DMS153 treated with DMSO at 0.1 percent for 48 hours (cell line): Measurements from ENCODE around the gene SLC15A1.

Source experiments
- DNase-seq: peaks from one replicate; lab custom pipeline; 2025; ENCODE audit not compliant: unreplicated experiment; lab: John Stamatoyannopoulos, UW

SLC15A1 gene, protein sequence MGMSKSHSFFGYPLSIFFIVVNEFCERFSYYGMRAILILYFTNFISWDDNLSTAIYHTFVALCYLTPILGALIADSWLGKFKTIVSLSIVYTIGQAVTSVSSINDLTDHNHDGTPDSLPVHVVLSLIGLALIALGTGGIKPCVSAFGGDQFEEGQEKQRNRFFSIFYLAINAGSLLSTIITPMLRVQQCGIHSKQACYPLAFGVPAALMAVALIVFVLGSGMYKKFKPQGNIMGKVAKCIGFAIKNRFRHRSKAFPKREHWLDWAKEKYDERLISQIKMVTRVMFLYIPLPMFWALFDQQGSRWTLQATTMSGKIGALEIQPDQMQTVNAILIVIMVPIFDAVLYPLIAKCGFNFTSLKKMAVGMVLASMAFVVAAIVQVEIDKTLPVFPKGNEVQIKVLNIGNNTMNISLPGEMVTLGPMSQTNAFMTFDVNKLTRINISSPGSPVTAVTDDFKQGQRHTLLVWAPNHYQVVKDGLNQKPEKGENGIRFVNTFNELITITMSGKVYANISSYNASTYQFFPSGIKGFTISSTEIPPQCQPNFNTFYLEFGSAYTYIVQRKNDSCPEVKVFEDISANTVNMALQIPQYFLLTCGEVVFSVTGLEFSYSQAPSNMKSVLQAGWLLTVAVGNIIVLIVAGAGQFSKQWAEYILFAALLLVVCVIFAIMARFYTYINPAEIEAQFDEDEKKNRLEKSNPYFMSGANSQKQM

DNA sequence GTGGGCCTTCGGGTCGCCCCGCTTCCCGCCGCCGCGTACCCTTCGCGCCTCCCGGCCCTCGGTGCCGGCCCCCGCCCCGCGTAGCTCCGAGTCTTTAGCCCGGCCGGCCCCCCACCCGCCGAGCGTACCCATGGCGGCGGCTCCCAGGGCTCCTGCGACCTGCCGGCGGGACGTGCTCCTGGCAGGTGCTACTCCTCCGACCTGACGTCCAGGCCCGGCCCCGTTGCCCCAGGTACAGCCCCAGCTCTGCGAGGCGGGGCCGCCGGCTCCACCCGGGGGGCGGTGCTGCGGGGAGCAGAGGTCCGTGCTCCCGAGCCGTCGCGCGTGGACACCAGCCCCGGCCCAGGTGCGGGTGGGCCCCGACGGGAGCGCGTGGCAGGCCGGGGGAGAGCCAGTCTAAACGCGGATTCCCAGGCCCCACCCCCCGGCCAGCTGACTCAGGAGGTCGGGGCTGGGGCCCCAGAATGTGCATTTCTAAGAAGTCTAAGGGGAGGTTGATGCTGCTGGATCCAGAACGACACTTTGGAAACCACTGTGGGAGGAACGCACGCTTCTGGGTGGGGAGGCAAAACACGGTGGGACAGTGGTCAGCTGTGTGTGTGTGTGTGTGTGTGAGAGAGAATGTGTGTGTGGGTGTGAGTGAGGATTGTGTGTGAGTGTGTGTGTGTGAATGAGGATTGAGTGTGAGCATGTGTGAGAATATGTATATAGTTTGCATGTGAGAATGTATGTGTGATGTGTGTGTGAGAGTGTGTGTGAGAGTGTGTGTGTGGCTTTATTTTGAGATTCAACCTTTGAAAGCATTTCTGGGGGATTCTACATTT is at the start of gene SLC15A1:
Gene SLC15A1, minus strand, starts transcription at position 206 of the 824 bp plus-strand sequence. Its CDS starts 74 bp downstream, at position 132.
- no peak for DNase-seq

DNA sequence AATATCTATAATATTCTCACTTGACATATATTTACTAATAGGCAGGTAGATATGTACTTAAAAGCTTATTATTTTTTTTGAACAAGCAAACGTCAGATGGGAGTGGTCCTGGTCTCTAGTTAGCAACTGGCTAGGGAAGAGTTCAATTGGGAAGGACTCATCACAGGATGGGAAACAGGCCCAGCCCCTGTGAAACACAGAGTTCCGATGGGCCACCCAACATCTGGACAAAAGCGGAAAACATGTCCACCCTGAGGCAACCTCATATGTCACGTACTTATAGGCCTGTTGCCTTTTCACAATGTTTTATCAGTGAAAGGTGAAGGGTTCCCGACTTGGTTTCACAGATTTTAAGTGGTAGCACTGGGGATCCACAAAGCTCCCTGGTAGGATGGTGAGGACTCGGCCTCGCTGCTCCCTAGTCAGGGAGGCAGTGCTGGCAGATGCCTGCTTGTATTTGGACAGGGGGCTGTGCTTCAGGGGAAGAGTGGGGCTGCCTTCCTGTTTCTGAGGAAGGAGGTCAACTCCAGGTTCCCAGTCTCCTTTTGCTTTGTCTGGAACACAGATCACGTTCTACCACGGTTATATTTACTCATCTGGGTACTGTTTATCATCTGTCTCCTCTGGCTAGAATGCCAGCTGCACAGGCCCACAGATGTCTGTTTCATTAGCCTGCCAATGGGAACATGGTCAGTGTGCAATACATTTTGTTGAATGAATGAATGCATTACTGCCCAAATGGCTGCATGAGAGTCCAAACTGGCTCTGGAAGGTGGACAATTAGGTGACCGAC is 49.4 kb upstream of the SLC15A1 start:
- no peak for DNase-seq

DNA sequence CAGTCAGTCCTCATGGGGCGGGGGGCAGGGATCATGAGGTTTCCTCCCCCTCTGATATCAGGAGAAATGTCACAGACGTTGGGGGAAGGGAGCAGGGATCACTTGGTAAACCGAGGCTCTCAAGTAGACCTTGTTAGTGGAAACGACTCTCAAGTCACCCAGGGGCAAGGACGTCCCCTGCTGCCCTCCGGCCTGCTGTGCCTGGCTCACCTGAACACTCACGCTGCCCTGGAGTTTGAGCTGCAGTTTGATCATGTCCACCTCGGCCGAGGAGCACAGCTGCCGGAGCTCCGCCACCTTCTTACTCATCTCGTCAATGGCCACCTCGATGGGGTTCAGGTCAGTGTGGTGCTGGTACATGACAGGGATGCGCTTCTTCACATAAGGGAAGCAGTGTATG is 47.6 kb upstream of the SLC15A1 start:
- DNase-seq: no peak

DNA sequence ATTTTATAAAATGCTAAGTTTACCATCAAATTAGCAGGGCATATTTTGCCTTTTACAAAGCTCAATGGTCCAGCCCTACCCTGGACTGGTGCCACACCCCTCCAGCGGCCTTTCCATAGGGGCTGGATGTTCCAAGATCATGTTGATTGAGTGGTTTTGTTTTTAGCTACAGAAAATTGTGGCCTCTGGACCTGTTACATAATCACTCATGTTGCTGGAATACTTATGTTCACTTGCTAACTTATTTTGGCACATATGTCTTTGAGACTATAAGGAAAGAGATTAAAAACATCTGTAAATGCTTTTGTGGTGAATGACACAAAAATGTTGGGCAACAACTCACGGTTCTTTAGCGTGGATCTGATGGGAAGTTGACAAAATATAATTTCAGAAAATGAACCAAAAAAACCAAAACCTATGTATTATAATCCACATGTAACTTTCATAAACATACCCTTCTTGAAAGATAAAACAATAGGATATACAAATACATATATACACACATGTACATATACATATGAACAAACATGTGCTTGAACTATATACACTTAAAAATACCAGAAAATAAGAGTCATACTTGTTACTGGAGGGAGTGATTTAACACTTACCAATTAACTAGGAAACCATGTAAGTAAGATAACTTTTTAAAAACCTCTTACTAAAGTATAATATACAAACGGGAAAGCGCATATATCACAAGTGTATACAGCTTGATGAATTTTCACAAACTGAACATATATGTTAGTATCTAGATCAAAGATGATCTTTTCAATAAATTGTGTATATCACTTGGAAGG is 46.6 kb upstream of the SLC15A1 start:
- DNase-seq: no peak

DNA sequence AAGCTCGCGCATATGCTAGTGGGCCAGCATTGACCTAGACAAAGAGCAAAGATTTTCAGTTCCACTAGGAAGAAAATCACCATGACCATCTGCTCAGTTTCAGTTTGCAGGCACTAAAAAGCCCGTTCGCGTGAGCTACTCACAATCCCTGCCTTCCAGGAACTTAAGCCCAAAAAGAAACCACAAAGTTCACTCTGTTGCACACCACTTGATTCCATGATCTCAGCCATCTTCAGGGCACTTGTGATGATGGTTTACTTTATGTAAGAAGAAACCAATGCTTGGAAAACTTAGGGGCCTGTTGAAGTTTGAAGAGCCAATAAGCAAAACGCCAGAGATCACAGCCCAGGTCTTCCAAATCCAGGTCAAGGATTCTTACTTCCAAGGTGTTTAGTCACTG is 45.0 kb upstream of the SLC15A1 start:
- DNase-seq: no peak

DNA sequence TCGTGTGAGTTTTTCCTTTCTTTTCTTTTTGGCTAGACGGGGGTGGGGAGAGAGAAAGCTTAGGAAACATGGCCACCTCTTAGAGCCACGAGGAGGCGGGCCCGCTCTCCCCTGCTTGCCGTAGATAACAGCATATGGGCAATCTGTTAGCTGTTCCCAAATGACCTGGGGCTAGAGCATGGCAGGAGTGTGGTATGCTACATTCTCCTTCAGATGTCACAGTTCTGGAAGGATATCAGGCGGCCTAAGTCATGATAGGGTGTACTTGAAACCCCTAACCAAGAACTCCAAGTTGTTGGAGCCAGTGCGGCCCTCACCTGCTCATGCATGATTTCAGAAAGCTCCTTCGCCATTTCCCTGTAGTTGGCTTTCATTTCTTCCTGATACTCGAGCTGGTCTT is 44.3 kb upstream of the SLC15A1 start:
- no peak for DNase-seq

DNA sequence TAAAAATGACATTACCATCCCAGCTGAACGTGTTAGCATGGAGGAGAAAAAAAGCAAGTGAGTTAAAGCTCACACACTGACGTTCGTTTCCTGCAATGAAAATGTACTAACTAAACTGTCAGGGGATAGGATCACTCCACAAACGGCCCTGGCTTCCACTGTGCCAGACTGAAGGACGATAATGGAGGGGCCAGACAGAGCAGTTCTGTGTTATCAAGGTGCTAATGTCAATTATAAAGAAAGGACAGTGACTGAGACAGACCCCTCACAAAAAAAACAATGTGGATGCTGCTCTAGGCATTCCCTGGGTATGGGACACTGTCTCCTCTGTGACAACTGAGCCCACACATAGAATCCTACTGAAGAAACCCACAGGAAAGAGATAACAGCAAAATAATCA is 43.7 kb upstream of the SLC15A1 start:
- DNase-seq: no peak

DNA sequence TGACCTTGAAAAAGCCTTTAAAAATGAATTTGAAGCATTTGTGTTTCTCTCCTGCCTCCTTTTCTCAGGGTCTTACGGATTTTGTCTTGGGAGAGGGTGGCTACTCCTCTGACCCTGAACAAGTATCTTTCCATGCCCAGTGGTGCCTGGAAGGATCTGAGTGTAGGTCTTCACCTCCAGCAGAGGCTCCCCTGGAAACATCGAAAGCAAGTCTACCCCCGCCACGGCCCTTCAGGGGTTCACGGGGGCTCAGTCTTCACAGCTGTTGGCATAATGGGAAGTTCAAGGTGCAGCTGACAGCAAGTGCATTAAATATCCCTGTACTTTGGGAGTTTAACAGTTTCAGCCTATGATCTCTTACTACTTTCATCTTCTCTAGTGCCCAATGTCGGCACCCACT is 42.7 kb upstream of the SLC15A1 start:
- no peak for DNase-seq

DNA sequence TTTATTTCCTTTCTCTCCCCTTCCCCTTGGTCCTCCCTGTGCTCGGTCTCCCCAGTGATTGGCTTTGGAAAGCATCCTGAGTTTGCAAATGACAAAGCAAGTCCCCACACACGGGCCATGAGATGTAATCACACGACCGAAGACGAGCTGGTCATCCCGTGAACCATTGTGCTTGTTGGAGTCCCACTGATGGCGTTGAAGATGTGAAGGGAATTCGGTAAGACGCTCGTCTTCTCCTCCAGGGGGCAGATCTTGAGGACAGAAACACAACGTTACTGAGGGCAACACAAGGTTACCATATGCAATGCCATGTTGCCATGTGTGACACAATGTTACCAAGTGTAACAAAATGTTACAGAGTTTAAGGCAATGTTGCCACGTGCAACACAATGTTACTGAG is 42.0 kb upstream of the SLC15A1 start:
- no peak for DNase-seq

DNA sequence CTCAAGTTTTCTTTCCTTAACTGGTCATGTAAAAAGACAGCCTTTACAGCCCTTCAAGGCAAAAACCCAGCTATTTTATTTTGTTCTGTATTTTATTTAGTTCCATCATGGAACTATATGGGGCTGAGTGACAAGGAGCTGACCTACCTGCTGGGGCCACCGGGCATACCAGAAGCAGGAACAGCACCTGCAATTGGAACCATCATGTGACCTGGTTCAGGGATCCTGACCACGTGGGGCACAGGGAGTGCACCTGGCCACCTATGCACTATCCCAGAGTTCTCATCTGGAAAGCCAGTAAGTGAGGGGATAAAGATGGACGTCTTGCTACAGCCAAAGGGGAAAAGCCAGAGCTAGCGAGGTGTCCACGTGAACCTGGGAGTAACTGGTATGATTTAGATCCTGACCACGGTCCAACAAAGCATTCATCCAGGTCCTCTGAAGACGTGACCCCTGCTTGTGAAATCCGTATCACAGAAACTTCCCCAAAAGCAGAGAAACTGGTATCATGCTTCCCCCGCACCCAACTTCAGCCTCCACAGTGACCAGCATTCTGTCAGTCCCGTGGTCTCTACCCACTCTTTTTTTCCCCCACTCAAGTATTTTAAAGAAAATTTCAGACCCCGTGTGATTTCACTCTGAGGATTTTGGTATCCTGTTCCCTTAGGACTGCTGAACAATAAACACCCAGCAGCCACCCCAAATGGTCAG is 40.5 kb upstream of the SLC15A1 start:
- DNase-seq: no peak

DNA sequence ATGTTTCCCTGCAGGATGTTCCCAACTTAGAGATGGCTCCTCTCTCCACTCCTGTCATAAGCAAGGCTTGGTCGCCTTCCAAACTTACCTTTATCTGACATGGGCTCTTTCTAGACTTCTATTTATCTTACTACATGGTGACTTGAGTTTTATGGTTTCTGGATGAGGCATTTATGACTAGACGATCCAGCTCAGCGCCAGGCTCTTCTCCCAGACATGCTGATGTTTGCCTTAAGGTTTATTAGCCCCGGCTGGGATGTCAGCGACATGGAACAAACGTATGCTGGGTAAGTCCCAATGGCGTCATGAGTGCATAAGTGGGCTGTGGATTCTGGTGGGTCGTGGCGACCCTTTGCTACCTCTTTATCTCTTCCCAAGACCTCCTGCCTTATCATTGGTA is 39.8 kb upstream of the SLC15A1 start:
- DNase-seq: no peak

DNA sequence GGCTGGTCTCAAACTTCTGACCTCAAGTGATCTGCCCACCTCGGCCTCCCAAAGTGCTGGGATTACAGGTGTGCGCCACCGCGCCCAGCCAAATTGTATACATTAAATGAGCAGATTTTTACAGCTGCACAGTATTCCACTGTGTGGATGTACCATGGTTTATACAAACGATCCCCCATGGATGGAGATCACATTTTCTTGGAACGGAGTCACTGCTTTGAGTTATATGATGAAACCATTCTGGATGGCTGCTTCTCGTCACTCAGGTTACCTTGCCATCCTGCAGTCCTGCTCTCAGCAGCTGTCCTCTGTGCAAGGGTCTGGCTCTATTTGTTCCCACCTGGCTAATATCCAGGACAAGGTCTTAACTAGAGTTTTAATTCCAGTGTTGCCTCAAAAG is 39.1 kb upstream of the SLC15A1 start:
- DNase-seq: no peak

DNA sequence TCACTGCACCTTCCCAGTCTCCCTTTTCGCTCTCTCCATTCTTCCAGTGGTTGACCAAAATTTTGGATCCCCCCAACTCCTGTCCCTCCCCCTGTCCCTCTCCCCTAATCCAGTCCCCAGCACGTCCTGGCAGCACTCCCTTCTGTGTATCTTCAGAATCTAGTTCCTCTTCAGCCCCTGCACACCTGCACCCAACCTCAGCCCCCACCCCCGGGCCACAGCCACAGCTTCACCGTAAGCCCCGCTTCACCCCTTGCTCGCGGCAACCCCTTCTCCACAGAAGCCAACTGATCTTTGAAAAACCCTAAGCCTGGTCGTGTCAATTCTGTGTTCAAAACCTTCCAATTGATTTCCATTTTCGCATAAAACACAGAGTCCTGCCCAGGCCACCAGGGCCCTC is 35.5 kb upstream of the SLC15A1 start:
- DNase-seq: no peak

DNA sequence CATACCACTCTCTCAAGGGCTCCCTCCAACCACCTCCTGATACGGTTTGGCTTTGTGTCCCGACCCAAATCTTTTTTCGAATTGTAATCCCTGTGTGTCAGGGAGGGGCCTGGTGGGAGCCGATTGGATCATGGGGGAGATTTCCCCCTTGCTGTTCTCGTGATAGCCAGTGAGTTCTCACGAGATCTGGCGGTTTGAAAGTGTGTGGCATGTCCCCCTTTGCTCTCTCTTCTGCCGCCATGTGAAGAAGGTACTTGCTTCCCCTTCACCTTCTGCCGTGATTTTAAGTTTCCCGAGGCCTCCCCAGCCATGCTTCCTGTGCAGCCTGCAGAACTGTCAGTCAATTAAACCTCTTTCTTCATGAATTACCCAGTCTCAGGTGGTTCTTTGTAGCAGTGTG is 34.7 kb upstream of the SLC15A1 start:
- DNase-seq: no peak

DNA sequence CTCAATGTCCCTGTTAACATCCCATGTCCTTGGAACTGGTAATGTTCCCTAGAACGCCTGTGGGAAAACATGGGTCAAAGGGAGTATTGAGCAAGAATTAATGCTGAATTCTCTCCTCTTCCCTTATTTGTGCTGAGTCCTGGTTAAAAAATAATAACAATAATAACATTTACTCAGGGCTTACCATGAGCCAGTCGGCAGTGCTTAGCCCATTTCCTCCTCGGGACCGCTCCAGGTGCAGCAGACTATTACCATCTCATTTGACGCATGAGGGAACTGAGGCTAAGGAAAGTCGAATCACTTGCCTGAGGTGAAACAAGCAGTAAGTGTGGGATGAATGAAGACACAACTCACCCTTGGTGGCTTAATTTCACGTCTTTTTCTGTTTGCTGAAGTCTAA is 33.6 kb upstream of the SLC15A1 start:
- DNase-seq: no peak

DNA sequence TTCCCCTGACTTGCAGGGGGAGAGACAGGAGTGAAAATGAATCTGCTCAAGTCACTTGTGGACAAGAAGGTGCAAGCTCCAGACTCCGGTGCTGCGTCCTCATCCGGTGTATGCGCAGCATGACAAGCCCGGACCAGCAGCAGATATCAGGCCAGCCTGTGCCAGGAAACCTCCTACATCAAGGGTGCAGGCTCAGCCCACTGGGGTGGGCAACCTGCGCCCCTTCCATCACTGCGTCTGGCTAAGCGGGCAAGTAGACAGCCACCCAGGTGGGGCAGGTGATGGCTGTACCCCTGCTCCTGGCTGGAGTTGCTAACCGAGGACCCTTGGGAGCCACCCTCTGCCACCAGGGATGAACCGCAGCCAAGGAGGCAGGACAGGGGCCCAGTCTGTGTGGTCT is 32.9 kb upstream of the SLC15A1 start:
- DNase-seq: no peak

DNA sequence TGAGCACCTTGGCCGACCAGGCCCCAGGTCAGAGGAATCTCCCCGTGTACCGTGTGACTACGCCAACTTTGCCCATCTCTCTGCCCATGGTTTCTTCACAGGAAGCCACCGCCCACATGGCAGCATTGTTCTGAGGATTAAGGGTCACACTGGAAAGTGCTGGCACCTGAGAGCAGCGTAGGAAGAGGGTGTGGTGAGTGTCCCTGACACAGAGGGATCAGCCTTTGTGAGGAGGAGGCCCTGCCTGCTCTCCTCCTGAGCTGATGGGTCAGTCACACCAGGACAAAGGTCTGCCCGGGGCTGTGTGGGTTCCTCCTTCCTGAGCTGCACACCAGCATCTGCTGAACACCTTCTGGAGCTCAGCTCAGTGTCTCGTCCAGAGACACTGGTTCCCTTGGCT is 32.2 kb upstream of the SLC15A1 start:
- no peak for DNase-seq

DNA sequence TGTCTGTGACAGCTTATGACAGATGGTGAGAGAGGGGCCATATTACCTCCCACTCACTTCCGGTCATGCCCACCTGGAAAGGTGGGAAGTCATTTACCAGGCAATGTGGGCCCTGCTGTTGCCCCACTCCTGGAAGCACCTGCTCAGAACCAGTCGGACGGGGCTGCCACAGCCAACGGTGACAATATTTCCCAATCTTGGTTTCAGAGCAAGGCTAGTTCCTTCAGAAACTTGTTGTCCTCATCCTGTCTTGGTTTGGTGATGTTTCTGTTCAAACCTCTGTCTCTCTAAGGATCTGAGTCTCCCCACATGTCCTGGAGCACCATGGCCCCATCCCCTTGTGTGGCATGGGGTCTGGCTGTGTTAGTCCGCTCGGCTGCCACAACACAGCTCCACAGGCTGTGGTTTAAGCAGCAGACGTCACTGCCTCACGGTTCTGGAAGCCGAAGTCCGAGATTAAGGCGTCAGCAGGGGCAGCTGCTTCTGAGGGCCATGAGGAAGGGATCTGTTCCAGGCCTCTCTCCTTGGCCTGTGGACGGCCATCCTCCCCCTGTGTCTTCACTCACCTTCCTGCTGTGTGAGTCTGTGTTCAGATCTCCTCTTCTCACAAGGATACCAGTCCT is 31.5 kb upstream of the SLC15A1 start:
- no peak for DNase-seq

DNA sequence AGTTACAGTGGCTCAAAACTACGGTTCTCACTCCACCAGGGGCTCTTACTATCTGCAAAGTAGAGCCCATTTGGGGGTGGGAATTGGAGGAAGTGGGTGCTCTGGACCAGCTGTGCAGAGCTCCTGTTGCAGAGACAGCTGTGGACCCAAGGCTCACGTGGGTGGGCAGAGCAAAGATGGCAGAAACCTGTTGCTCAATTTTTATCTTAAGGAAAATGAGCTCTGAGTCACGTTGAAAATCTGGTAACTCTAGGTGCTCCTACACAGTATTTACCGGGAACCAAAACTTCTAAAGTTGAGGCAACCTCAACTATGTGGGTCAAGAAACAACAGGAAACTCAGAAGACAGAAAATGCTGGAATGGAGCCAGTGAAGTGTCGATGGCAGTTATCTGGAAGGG is 30.2 kb upstream of the SLC15A1 start:
- DNase-seq: no peak
